ENCODE results near the gene EVX1. TPM values are rescaled to one million over a fixed set of nuclear protein-coding genes. Genes with fewer than 3 reads are reported as not detected.

EVX1 gene
- total RNA-seq, 2 experiments from 2014 or later: not detected

DNA sequence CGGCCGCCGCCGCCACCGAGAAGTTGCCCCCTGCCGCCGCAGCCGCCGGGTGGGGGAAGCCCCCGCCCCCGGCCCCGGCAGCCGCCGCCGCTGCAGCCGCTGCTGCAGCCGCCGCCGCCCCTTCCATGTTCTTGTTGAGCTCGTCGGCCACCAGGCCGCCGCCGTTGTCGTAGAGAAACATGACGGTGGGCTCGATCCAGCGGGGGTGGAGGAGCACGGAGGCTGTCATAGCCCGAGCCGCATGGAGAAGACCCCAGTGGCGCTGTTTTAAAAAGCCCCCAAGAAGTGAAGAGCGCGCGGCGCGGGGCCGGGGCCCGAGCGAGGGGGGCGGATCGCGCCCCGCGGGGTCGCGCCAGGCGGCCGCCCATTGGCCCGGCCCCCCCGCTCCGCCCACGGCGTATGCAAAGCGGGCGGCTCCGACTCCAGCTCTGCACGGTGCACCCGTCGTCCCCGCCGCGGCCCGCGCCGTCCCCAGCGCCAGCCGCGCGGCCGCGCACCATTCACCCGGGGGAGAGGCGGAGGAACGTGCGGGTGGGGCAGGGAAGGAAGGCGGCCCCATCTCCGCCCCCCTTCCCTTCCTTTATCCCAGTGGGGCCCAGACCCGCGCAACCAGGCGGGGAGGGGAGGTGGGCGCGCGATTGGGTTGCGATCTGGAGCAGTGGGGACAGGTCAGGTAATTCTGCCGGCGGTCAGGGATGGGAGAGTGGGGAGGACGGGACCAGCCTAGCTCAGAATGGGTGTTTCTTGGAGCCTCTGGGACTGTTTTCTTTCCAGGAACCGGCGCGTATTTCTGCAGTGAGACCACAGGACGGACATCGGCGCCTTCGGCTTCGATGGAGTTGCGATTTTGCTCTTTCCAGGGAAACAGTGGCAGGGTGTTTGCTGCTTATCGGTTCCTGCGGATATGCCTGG lies 42.5 kb upstream of the EVX1 start, which contains the start of gene HOXA13:
Gene HOXA13 (minus strand): TSS at position 243 of the 912 bp plus-strand sequence. CDS start 14 bp downstream, at position 229.
- intact Hi-C loops (cut with micrococcal nuclease): loop anchor here (5.0 to 10.0 kb wide), 5 partner anchors 33 to 725 kb away; partner anchors contain the start of genes HOXA7 and HOXA9
- Mint-ChIP-seq H3K9me3 (no peaks in the 10 kb centered on the region), H3K27me3 (peaks cover 80% of the 10 kb centered on the region), H3K4me3 (peak within 1 kb of the TSS; percentile 67), H3K27ac (no peak within 1 kb of the TSS), H3K4me1 (ENCODE audit: low read depth) (peaks cover 31% of the 10 kb centered on the region), H3K36me3 (ENCODE audit: low read depth) (no peaks in the 10 kb centered on the region)
- ChIA-PET CTCF (interaction anchor here (1.0 to 2.8 kb wide), 3 partner anchors 10 to 12 kb away, joined by 3 to 8 read pairs (median 4); no protein-coding TSS in a partner anchor), POLR2A (interaction anchor here (1.4 kb wide), 1 partner anchor 15 kb away, joined by 5 read pairs; the partner anchor contains the start of gene HOXA11)
- ATAC-seq: peak; percentile 69
- DNase-seq: peak; percentile 34
- TF ChIP-seq, protein P1, sequence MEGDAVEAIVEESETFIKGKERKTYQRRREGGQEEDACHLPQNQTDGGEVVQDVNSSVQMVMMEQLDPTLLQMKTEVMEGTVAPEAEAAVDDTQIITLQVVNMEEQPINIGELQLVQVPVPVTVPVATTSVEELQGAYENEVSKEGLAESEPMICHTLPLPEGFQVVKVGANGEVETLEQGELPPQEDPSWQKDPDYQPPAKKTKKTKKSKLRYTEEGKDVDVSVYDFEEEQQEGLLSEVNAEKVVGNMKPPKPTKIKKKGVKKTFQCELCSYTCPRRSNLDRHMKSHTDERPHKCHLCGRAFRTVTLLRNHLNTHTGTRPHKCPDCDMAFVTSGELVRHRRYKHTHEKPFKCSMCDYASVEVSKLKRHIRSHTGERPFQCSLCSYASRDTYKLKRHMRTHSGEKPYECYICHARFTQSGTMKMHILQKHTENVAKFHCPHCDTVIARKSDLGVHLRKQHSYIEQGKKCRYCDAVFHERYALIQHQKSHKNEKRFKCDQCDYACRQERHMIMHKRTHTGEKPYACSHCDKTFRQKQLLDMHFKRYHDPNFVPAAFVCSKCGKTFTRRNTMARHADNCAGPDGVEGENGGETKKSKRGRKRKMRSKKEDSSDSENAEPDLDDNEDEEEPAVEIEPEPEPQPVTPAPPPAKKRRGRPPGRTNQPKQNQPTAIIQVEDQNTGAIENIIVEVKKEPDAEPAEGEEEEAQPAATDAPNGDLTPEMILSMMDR (IDR thresholded peaks at IDR 0.05): no peak

DNA sequence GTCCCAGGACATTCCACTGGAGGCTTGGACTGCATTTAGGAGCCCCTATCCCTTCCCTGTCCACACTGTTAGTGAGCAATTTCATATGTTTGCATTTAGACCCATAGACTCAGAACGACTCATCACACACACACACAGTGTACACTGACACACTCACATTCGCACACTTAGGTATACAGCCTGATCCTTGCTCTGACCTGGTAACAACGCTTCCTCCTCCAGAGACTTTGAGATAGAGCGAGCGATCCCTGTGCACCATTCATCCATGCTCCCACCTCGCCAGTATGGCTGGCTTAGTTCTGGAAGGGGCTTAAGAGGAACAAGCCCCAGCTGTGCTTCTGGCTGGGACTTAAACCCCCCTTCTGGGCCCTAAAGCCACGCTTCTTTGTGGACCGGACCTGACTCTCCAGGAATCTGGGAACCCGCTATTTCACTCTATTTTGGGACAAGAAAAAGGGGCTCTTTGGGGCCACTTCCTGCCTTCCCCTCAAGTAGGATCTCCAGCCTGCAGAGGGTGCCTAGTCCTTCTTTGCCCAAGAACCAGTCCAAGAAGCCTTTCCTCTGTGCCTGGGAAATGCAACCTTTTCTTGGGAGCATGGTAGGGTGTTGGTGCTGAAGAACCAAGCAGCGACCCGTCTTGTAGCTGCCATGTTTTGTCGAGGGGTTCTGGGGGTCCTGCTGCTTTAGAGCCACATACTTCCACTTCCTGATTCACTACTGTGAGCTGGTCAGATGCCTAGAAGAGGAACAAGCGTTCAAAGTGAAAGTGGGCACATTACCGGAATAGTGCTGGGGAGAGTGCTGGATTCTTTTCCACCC lies 41.6 kb upstream of the EVX1 start:
- Mint-ChIP-seq H3K9me3 (no peaks in the 10 kb centered on the region), H3K27ac (no peak overlapping the region), H3K4me3 (peak overlapping the region; percentile 67), H3K27me3 (peaks cover 82% of the 10 kb centered on the region), H3K4me1 (ENCODE audit: low read depth) (peaks cover 37% of the 10 kb centered on the region), H3K36me3 (ENCODE audit: low read depth) (no peaks in the 10 kb centered on the region)
- DNase-seq (no peak), ATAC-seq (no peak)
- ChIA-PET CTCF (interaction anchor here (1.0 to 2.8 kb wide), 3 partner anchors 9 to 11 kb away, joined by 3 to 8 read pairs (median 8); no protein-coding TSS in a partner anchor), POLR2A (interaction anchor here (0.5 kb wide), 1 partner anchor 219 kb away, joined by 3 read pairs; no protein-coding TSS in a partner anchor)
- TF ChIP-seq, protein P1 (IDR thresholded peaks at IDR 0.05): no peak
- intact Hi-C loops (cut with micrococcal nuclease): loop anchor here (5.0 to 10.0 kb wide), 2 partner anchors 34 to 724 kb away; partner anchors contain the start of gene HOXA9

DNA sequence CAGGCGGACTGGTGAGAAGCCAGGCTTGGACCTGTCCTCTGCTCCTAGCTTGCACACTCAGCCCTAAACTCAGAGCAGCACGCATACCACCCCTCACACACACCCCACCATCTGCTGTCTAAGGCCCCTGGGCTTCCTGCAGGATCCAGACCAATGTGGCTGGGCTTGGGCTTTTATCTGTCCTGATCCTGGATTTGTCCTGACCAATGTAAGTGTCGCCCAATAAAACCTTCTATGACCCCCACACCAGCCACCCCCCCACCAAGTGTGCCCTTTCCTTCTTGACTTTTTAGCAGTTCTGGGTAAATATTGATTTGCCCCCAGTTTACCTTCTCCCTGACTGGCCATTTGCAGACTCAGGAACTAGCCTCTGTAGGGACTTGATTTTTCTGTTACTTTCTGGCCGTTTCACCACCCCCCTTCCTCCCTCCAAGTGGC lies 41.0 kb upstream of the EVX1 start:
- peaks cover 37% of the 10 kb centered on the region for H3K4me1 Mint-ChIP-seq (ENCODE audit: low read depth)
- POLR2A ChIA-PET: interaction anchor here (0.5 kb wide), 1 partner anchor 219 kb away, joined by 3 read pairs; no protein-coding TSS in a partner anchor

DNA sequence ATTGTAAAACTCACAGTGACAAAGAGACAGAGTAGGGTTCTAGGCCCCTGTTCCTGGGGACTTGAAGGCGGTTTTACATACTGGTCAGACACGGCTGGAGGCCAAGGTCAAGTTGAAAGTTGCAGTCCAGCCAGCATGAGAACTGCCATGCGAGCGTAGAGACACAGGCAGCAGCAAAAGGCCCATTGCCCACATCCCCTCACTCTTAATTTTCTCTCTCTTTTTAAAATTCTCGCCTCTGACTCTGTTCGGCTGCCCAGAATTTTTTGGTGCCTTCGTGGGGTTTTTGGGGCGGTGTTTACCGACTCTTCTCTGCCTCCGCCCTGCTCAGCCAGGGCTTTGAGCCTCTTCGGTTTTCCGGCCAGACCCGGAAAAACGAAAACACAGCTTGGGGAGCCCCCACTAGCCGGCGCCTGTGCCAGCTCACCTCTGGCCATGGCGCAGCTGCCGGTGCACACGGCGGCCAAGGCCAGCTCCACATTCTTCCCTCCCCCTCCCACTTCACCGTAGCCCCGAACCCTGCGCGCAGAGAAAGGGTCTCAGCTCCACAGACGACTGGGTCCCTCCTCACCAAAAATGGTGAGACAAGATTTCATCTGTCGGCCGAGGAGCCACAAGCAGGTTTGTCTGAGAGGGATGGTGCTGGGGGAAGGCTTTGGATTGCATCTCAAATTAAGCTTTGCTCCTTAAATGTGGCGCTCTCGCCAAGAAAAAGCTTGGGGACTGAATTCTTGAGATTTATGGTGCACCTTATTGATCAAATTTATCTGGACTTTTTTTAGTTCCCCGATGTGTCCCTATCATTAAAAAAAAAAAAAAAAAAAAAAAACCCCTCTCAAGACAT lies 40.4 kb upstream of the EVX1 start:
- Mint-ChIP-seq H3K27ac (no peak overlapping the region), H3K36me3 (ENCODE audit: low read depth) (no peaks in the 10 kb centered on the region), H3K9me3 (no peaks in the 10 kb centered on the region), H3K27me3 (peaks cover 86% of the 10 kb centered on the region), H3K4me3 (no peak overlapping the region), H3K4me1 (ENCODE audit: low read depth) (peaks cover 37% of the 10 kb centered on the region)
- no peak for ATAC-seq
- TF ChIP-seq, protein P1 (IDR thresholded peaks at IDR 0.05): no peak
- no peak for DNase-seq
- intact Hi-C loops (cut with micrococcal nuclease): loop anchor here (5.0 to 10.0 kb wide), 2 partner anchors 35 to 723 kb away; partner anchors contain the start of gene HOXA9
- ChIA-PET POLR2A (no interaction called here), CTCF (interaction anchor here (2.3 kb wide), 1 partner anchor 9 kb away, joined by 8 read pairs; no protein-coding TSS in a partner anchor)

More for the DNA sequence above, 41.0 kb upstream of the EVX1 start:
- H3K9me3 Mint-ChIP-seq: no peaks in the 10 kb centered on the region
- no peak for ATAC-seq
- CTCF ChIA-PET: interaction anchor here (2.3 kb wide), 1 partner anchor 9 kb away, joined by 8 read pairs; no protein-coding TSS in a partner anchor
- no peak overlapping the region for H3K27ac Mint-ChIP-seq
- TF ChIP-seq, protein P1 (IDR thresholded peaks at IDR 0.05): no peak
- no peaks in the 10 kb centered on the region for H3K36me3 Mint-ChIP-seq (ENCODE audit: low read depth)
- intact Hi-C loops (cut with micrococcal nuclease): loop anchor here (5.0 to 10.0 kb wide), 2 partner anchors 34 to 723 kb away; partner anchors contain the start of gene HOXA9
- H3K27me3 Mint-ChIP-seq: peaks cover 84% of the 10 kb centered on the region
- H3K4me3 Mint-ChIP-seq: no peak overlapping the region
- DNase-seq: no peak
